GM12892 (cell line): ENCODE data around the gene CRISPLD2.

Experiments
- POLR2A ChIP-seq: IDR thresholded peaks from 2 replicates; pipeline ENCODE4 v1.6.1; 2011; ENCODE audit warnings: low read depth, low read length, control low read depth
- POLR2AphosphoS5 ChIP-seq: IDR thresholded peaks from 2 replicates; pipeline ENCODE4 v1.6.1; 2011; ENCODE audit warnings: low read depth, low read length, control low read depth
- TAF1 ChIP-seq: IDR thresholded peaks from 2 replicates; pipeline ENCODE4 v1.6.1; 2011; ENCODE audit warnings: low read depth, mild to moderate bottlenecking, control low read depth, low read length, borderline replicate concordance

DNA sequence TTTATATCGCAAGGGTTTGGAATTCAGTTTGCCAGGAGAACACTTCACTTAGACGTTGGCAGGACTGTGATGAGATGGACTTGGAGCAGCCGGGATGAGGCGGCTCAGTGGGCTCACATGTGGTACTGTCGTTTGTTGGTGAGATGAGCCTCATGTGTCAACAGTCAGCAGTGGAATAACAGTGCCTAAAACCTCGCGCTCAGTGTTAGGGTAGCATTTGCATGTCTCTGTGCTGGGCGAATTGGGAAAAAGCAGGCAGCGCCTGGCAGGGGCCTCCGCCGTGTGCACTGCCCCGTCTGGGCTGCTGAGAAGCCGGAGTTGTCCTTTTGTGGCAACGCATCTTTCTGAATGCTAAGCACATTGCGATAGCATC lies 49.7 kb downstream of the CRISPLD2 start:
- TF ChIP-seq POLR2AphosphoS5 (no peak), POLR2A (no peak), TAF1 (no peak)
